ENCODE data around the gene PARD6B.

PARD6B gene

GRCh38 chr20:50720582-50720981 is 10.8 kb upstream of the PARD6B start:
- intact Hi-C loops (cut with DNase I): no loop called here
- DNase-seq: no peak

DNA sequence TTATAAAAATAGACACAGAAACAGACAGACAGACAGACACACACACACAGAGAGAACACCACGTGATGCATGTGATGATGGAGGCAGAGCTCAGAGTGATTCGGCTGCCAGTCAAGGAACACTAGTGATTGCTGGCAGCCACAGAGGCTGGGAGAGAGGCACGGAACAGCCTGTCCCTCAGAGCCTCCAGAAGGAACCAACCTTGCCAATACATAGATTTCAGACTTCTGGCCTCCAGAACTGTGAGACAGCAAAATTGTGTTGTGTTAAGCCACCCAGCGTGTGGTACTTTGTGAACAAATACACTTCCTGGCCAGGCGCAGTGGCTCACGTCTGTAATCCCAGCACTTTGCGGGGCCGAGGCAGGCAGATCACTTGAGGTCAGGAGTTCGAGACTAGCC is 9.5 kb upstream of the PARD6B start:
- peak in 14 of 42 donors; percentile 11 to 52 (median 26) for DNase-seq
- intact Hi-C loops (cut with DNase I): no loop called here

GRCh38 chr20:50722424-50723155 is 8.8 kb upstream of the PARD6B start:
- DNase-seq: peak in 2 of 42 donors; percentile 0 to 11
- intact Hi-C loops (cut with DNase I): no loop called here

DNA sequence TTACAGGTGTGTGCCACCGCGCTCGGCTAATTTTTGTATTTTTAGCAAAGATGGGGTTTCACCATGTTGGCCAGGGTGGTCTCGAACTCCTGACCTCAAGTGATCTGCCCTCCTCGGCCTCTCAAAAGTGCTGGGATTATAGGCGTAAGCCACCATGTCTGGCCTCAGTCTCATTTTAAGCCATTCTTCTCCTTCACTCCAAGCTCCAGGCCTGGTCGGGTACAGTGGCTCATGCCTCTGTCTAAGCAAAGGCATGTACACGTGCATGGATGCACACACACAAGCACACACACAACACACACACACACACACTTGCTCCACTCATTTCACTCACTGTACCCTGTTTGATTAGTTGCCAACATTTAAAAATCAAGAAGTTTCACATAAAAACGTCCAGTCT is 7.7 kb upstream of the PARD6B start:
- peak in 2 of 42 donors; percentile 8 to 18 for DNase-seq
- intact Hi-C loops (cut with DNase I): no loop called here

DNA sequence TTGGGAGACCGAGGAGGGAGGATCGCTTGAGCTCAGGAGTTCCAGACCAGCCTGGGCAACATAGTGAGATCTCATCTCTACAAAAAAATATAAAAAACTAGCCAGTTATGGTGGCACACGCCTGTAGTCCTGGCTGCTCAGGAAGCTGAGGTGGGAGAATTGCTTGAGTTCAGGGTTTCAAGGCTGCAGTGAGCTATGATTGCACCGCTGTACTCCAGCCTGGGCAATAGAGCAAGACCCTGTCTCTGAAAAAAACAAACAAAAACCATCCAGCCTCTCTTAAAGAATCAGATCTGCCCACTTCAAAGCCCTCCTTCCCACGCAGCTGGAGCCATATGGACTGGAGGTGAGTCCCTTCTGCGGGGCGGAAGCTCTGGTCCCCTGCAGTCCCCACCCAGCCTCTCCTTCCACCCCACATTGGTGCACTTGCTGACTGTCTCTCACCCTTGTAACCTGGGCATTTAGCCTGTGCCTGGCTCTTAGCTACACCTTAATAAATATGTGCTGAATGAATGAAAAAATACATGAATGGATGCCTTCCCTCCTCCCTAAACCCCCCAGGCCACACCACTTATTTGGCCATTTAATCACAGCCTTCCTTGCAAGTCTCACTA is 7.2 kb upstream of the PARD6B start:
- DNase-seq: peak in 3 of 42 donors; percentile 5 to 18 (median 10)
- intact Hi-C loops (cut with DNase I): no loop called here

GRCh38 chr20:50724851-50725723 is 6.3 kb upstream of the PARD6B start:
- peak; percentile 57 to 96 (median 82) for DNase-seq

DNA sequence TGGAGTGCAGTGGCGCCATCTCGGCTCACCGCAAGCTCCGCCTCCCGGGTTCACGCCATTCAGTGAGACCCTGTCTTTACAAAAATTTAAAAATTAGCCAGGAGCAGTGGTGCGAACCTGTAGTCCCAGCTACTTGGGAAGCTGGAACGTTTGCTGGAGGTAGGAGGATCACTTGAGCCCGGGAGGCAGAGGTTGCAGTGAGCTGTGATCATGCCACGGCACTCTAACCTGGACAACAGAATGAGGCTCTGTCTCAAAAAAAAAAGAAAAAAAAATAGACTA is 5.7 kb upstream of the PARD6B start:
- DNase-seq: peak in 1 of 42 donors; percentile 10
- intact Hi-C loops (cut with DNase I): no loop called here

More at GRCh38 chr20:50724851-50725723, 6.3 kb upstream of the PARD6B start:
- intact Hi-C loops (cut with DNase I): no loop called here

- intact Hi-C loops (cut with DNase I): no loop called here
- DNase-seq: no peak
Measured at GRCh38 chr20:50726955-50727791, 4.2 kb upstream of the PARD6B start.

DNA sequence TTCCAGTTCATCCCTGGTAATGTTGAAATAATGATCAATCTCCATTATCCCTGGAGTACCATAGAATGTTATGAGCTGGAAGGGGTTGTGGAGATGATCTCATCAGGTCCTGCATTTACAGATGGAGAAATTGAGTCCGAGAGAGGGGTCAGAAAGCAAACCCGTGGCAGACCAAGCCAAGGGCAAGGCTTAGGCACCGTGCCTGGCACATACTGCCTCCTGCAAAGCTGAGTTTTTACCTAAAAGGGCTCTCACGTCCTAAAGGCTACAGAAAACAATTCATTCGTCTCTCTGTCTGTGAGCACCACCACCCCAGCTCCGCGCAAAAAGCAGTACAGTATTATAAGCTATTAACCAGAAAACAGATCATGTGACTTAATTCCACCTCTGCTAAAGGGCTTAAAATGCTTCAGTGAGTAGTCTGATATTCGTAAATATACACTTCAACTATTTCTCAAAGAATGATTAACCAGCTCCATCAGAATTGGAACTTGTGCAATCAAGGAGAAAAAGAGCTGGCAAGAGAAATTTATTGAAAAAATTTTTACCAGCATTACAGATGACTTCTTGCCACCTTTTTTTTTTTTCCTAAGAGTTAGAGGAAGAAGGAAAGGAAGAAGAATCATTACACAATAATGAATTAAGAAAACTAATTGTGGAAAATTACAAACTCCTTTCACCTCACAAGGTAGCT is 3.4 kb upstream of the PARD6B start:
- peak in 4 of 42 donors; percentile 4 to 16 (median 12) for DNase-seq
- intact Hi-C loops (cut with DNase I): no loop called here

- peak in 2 of 42 donors; percentile 1 to 3 for DNase-seq
- intact Hi-C loops (cut with DNase I): no loop called here
Measured at GRCh38 chr20:50728486-50728980, 2.8 kb upstream of the PARD6B start.

- intact Hi-C loops (cut with DNase I): no loop called here
- peak in 15 of 42 donors; percentile 8 to 54 (median 19) for DNase-seq
Measured at GRCh38 chr20:50728981-50729874, 2.2 kb upstream of the PARD6B start.

DNA sequence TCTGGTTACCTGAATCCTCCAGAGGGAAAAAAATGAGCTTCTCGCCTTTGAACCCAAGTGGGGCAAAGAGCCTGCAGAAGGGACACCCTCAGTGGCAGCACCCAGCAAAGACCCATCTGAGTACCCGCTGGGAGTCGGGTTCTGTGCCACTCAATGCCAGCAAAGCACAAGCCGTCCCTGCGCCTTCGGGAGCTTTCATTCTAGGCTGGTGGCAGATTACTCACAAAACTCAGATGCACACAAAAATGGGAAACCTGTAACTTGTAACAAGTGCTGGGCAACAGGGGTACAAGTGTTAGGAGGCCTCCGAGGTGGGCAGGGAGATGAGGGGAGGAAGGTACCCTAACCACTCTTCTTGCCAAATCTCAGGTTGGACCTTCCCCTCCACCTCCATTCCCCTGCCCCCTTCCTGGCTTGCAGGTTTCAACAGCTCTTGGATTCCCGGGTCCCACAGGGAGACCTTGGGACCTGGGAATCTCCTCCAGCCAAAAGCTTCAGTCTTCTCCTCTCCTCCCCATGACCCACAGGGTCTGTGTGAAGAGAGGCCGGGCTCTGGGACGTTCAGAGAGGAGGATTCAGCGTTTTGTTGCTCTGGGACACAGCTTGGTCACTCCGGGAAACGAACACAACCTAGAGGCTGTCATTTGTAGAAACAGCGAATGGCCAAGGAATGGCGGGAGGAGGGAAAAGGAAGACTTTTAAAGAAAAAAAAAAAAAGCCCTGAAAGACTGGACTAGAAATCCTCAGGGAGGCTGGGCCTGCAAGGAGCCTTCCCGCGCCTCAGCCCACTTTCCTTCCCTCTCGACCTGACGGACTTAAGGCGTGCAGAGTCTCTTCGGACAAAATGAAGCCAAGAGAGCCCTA is 1.2 kb upstream of the PARD6B start:
- intact Hi-C loops (cut with DNase I): no loop called here
- peak in 9 of 42 donors; percentile 2 to 43 (median 16) for DNase-seq

GRCh38 chr20:50730765-50731054 is 670 bp upstream of the PARD6B start:
- intact Hi-C loops (cut with DNase I): no loop called here
- DNase-seq: peak in 1 of 42 donors; percentile 13

GRCh38 chr20:50731930-50732690 is 730 bp downstream of the PARD6B start:
- intact Hi-C loops (cut with DNase I): no loop called here
- peak in 3 of 42 donors; percentile 8 to 35 (median 25) for DNase-seq

DNA sequence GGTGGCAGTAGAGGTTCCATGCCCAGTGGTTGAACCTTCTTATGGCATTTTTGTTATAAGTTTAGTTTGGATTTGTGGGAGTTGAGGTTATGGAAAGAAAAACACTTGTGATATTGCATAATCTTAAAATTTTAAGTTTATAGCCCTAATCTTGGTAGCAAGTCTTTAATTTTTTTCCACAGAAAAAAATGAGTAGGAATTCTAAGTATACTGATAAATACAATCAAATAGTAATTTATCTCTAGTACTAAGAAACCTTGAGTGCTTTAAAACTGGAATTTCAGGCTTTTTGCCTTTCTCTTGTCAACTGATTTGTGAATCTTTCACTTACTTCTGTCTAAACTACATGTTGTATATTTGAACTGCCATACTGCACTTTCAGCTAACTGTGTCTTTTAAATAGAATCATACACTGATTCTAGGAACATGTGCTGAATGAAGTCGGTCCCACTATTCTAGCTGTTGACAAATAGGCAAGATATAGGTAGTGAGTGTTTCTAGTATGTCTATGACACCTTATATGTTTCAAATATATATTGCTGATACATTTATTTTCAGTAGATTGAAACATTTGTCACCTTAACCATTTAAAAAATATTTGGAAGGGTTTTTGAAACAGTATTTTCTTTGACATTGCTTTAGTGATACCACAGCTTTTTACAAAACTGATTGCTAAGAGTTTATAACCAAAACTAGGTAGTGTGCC is 2.4 kb downstream of the PARD6B start:
- peak in 1 of 42 donors; percentile 9 for DNase-seq
- intact Hi-C loops (cut with DNase I): no loop called here

Measured in head of caudate nucleus (tissue), 42 donors.